Peyer's patch (tissue), 4 donors: ENCODE data around the gene RUBCNL. TPM values are rescaled to one million over a fixed set of nuclear protein-coding genes. Genes with fewer than 3 reads are reported as not detected.

Source experiments
- DNase-seq, 3 donors: peaks; one replicate each; pipeline ENCODE4 v3.0.0-alpha.2; 2017 to 2019
- H3K27ac ChIP-seq, 4 donors: fragments of 200-600 bp; sonication (generic); one replicate each; pipeline ENCODE4 v1.5.1; 2016 to 2019
- H3K27me3 ChIP-seq, 2 donors: fragments of 200-600 bp; sonication (generic); one replicate each; pipeline ENCODE4 v1.5.1; 2019
- H3K36me3 ChIP-seq, 3 donors: fragments of 200-600 bp; sonication (generic); one replicate each; pipeline ENCODE4 v1.5.1; 2016 to 2019
- H3K4me1 ChIP-seq, 4 donors: fragments of 200-600 bp; sonication (generic); one replicate each; pipeline ENCODE4 v1.5.1; 2016 to 2019
- H3K4me3 ChIP-seq, 4 donors: fragments of 200-600 bp; sonication (generic); 1 replicate in 3 of 4; 2 replicates in 1 of 4; pipeline ENCODE4 v1.5.1; 2016 to 2019; ENCODE audit warnings: mild to moderate bottlenecking in 1 of 4
- H3K9me3 ChIP-seq, 4 donors: fragments of 200-600 bp; sonication (generic); one replicate each; pipeline ENCODE4 v1.5.1; 2016 to 2019; ENCODE audit warnings: mild to moderate bottlenecking in 1 of 4
- CTCF ChIP-seq, 6 experiments: fragments of 450-650 bp in 4 of 6; fragments of 200-600 bp in 2 of 6; sonication (generic) in 1 of 6; IDR thresholded peaks; one replicate each; pipeline ENCODE4 v1.5.1; 2017 to 2019; ENCODE audit warnings: antibody characterized with exemption in 6 of 6, mild to moderate bottlenecking in 3 of 6, moderate library complexity in 1 of 6
- POLR2A ChIP-seq, 2 donors: fragments of 450-650 bp; IDR thresholded peaks; one replicate each; pipeline ENCODE4 v1.5.1; 2017; ENCODE audit warnings: antibody characterized with exemption in 2 of 2, mild to moderate bottlenecking in 2 of 2, moderate library complexity in 2 of 2
- total RNA-seq, 4 donors: library from RNA; depleted of rRNA; stranded (reverse); fragments of >200 nt; gene quantifications; one replicate each; pipeline ENCODE4 v1.1.0, GENCODE V29; 2016

RUBCNL gene
- total RNA-seq, 4 donors from 2014 or later: 10.3 to 52.0 (median 13.9) TPM

DNA sequence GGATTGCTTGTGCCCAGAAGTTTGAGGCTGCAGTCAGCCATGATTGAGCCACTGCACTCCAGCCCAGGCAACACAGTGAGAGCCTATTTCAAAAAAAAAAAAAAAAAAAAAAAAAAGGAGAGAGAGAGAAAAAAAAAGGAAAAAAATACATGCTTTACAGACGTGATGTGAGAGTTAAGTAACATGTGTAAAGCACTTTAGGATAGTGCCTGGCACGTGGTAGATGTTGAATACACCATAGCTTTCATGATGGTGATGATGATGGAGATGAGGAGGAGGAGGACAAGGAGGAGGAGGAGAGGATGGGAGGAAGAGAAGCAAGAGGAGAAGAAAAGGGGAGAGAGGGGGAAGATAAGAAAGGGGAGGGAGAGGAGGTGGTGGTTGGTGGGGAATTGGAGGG is 15.1 kb upstream of the RUBCNL start:
- no peak overlapping the region for H3K27ac ChIP-seq

DNA sequence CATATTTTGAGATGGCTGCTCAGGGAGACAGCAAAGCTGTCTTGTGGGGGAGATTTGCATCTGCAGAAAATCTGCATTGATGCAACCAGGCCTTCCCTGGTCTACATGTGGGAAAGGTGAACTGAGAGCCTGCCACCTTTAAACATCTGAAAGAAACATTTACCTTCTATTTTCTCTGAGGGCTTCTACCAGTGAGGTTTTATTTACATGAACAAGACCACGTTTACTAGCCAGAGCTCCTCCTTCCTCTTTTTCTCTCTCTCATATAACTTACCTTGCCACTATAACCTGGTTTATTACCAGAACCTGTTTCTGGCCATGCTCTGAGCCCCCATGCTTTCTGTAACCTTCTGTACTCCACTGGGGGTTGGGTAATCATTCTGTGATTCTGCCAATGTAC is 14.4 kb upstream of the RUBCNL start:
- Histone ChIP-seq H3K27ac (peak overlapping the region in 1 of 4 donors; percentile 48), H3K27me3 (no peaks in the 10 kb centered on the region), H3K4me1 (no peaks in the 10 kb centered on the region), H3K4me3 (no peak overlapping the region), H3K36me3 (no peaks in the 10 kb centered on the region), H3K9me3 (no peaks in the 10 kb centered on the region)
- no peak for TF ChIP-seq POLR2A (IDR thresholded peaks at IDR 0.05)
- no peak for TF ChIP-seq CTCF (IDR thresholded peaks at IDR 0.05)
- DNase-seq: no peak

More for the DNA sequence above, 15.1 kb upstream of the RUBCNL start:
- Histone ChIP-seq H3K27me3 (no peaks in the 10 kb centered on the region), H3K36me3 (no peaks in the 10 kb centered on the region), H3K4me1 (no peaks in the 10 kb centered on the region), H3K9me3 (no peaks in the 10 kb centered on the region), H3K4me3 (no peak overlapping the region)
- TF ChIP-seq POLR2A (IDR thresholded peaks at IDR 0.05) (no peak), CTCF (IDR thresholded peaks at IDR 0.05) (no peak)
- no peak for DNase-seq

DNA sequence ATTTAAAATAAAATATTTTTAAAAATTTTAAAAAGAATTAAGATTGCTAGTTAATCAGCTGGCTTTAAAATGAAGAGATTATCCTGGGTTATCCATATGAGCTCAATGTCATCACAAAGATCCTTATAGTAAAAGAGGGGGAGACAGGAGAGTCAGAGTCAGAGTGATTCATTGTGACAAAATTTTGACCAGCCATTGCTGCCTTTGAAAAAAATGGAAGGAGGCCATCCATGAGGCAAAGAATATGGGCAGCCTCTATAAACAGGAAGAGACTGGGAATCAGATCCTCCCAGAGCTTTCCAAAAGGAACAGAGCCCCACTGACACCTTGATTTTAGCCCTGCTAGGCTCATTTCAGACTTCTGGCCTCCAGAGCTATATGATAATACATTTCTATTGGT is 9.3 kb upstream of the RUBCNL start:
- no peak overlapping the region for H3K27ac ChIP-seq
- no peak for DNase-seq
- no peaks in the 10 kb centered on the region for H3K36me3 ChIP-seq
- TF ChIP-seq CTCF (IDR thresholded peaks at IDR 0.05) (no peak), POLR2A (IDR thresholded peaks at IDR 0.05) (no peak)
- H3K9me3 ChIP-seq: no peaks in the 10 kb centered on the region
- no peaks in the 10 kb centered on the region for H3K4me1 ChIP-seq
- H3K4me3 ChIP-seq: no peak overlapping the region
- H3K27me3 ChIP-seq: no peaks in the 10 kb centered on the region

GRCh38 chr13:46392967-46393366 is 5.9 kb upstream of the RUBCNL start:
- Histone ChIP-seq H3K27ac (no peak overlapping the region), H3K36me3 (no peaks in the 10 kb centered on the region), H3K4me3 (no peak overlapping the region), H3K4me1 (peaks cover 0 to 4% (median 0%) of the 10 kb centered on the region in 4 donors), H3K27me3 (no peaks in the 10 kb centered on the region), H3K9me3 (no peaks in the 10 kb centered on the region)
- DNase-seq: no peak
- TF ChIP-seq CTCF (IDR thresholded peaks at IDR 0.05): no peak
- no peak for TF ChIP-seq POLR2A (IDR thresholded peaks at IDR 0.05)

- Histone ChIP-seq H3K27ac (peak overlapping the region; percentile 23 to 87 (median 40)), H3K27me3 (no peaks in the 10 kb centered on the region), H3K36me3 (no peaks in the 10 kb centered on the region), H3K9me3 (no peaks in the 10 kb centered on the region), H3K4me3 (no peak overlapping the region), H3K4me1 (peaks cover 0 to 17% (median 2%) of the 10 kb centered on the region in 4 donors)
- TF ChIP-seq POLR2A (IDR thresholded peaks at IDR 0.05) (no peak), CTCF (IDR thresholded peaks at IDR 0.05) (no peak)
- DNase-seq: peak in 2 of 3 donors; percentile 61 to 79
Observed at GRCh38 chr13:46389457-46390451, 2.7 kb upstream of the RUBCNL start.
